ENCODE data around the gene SHROOM2. TPM values are rescaled to one million over a fixed set of nuclear protein-coding genes. Genes with fewer than 3 reads are reported as not detected.
"Not testable (repeated sequence)": the region's sequence is repeated elsewhere in the genome, so short reads cannot be mapped to it uniquely, and the experiment has no call there.

SHROOM2 gene
- total and polyA plus RNA-seq, 4 donors: 0.28 to 2.5 (median 1.2) TPM

DNA sequence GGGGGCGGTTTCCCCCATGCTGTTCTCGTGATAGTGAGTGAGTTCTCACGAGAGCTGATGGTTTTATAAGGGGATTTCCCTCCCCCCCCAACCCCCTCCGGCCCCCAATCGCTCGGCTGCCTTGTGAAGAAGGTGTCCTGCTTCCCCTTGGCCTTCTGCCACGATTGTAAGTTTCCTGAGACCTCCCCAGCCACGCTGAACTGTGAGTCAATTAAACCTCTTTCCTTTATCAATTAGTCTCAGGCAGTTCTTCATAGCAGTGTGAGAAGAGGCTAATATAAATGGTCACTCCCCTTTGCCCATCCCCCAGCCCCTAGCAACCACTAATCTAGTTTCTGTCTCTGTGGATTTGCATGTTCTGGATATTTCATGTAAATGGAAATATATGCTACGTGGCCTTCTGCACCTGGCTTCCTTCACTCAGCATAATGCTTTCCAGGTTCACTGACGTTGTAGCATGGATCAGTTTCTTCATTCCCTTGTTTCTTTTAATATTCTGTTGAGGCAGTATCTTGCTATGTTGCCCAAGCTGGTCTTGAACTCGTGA, 37.0 kb upstream of the SHROOM2 start:
- intact Hi-C loops (cut with DNase I): no loop called here
- Histone ChIP-seq H3K27me3 (ENCODE audit: control insufficient read depth in 1 of 2, insufficient read depth in 2 of 2, low read length in 1 of 2) (no peaks in the 10 kb centered on the region), H3K4me1 (ENCODE audit: control insufficient read depth in 1 of 2, insufficient read depth in 2 of 2, low read length in 2 of 2) (no peaks in the 10 kb centered on the region), H3K9me3 (ENCODE audit: control insufficient read depth, low read length) (no peaks in the 10 kb centered on the region), H3K4me3 (ENCODE audit: low read length in 2 of 2) (no peak overlapping the region), H3K36me3 (ENCODE audit: control insufficient read depth in 1 of 2, insufficient read depth in 2 of 2, low read length in 1 of 2) (no peaks in the 10 kb centered on the region), H3K27ac (ENCODE audit: low read depth in 1 of 2, low read length in 2 of 2) (no peak overlapping the region)
- DNase-seq (no peak), ATAC-seq (ENCODE audit: low FRiP score) (no peak)
- whole genome bisulfite sequencing, 2 donors: 67 to 76% methylated on average over 11 of the region's 11 CpGs

GRCh38 chrX:9757366-9757765, 28.9 kb upstream of the SHROOM2 start:
- H3K27ac ChIP-seq (ENCODE audit: low read depth in 1 of 2, low read length in 2 of 2): no peak overlapping the region
- DNase-seq (no peak), ATAC-seq (ENCODE audit: low FRiP score) (no peak)
- WGBS, 2 donors: 84 to 91% methylated on average over 7 of the region's 7 CpGs
- peaks cover 3% of the 10 kb centered on the region for H3K9me3 ChIP-seq (ENCODE audit: control insufficient read depth, low read length)
- intact Hi-C loops (cut with DNase I): no loop called here
- H3K4me1 ChIP-seq (ENCODE audit: control insufficient read depth in 1 of 2, insufficient read depth in 2 of 2, low read length in 2 of 2): no peaks in the 10 kb centered on the region
- no peak overlapping the region for H3K4me3 ChIP-seq (ENCODE audit: low read length in 2 of 2)
- H3K36me3 ChIP-seq (ENCODE audit: control insufficient read depth in 1 of 2, insufficient read depth in 2 of 2, low read length in 1 of 2): no peaks in the 10 kb centered on the region
- no peaks in the 10 kb centered on the region for H3K27me3 ChIP-seq (ENCODE audit: control insufficient read depth in 1 of 2, insufficient read depth in 2 of 2, low read length in 1 of 2)

GRCh38 chrX:9758021-9758638, 28.1 kb upstream of the SHROOM2 start:
- 23 to 38% methylated on average over 4 of the region's 4 CpGs for WGBS, 2 donors
- no peaks in the 10 kb centered on the region for H3K36me3 ChIP-seq (ENCODE audit: control insufficient read depth in 1 of 2, insufficient read depth in 2 of 2, low read length in 1 of 2)
- H3K9me3 ChIP-seq (ENCODE audit: control insufficient read depth, low read length): peaks cover 3% of the 10 kb centered on the region
- no peak overlapping the region for H3K4me3 ChIP-seq (ENCODE audit: low read length in 2 of 2)
- DNase-seq (no peak), ATAC-seq (ENCODE audit: low FRiP score) (no peak)
- intact Hi-C loops (cut with DNase I): no loop called here
- no peak overlapping the region for H3K27ac ChIP-seq (ENCODE audit: low read depth in 1 of 2, low read length in 2 of 2)
- H3K27me3 ChIP-seq (ENCODE audit: control insufficient read depth in 1 of 2, insufficient read depth in 2 of 2, low read length in 1 of 2): no peaks in the 10 kb centered on the region
- no peaks in the 10 kb centered on the region for H3K4me1 ChIP-seq (ENCODE audit: control insufficient read depth in 1 of 2, insufficient read depth in 2 of 2, low read length in 2 of 2)

- intact Hi-C loops (cut with DNase I): no loop called here
- H3K36me3 ChIP-seq (ENCODE audit: control insufficient read depth in 1 of 2, insufficient read depth in 2 of 2, low read length in 1 of 2): no peaks in the 10 kb centered on the region
These were observed 26.9 kb upstream of the SHROOM2 start for GRCh38 chrX:9759337-9759736.

DNA sequence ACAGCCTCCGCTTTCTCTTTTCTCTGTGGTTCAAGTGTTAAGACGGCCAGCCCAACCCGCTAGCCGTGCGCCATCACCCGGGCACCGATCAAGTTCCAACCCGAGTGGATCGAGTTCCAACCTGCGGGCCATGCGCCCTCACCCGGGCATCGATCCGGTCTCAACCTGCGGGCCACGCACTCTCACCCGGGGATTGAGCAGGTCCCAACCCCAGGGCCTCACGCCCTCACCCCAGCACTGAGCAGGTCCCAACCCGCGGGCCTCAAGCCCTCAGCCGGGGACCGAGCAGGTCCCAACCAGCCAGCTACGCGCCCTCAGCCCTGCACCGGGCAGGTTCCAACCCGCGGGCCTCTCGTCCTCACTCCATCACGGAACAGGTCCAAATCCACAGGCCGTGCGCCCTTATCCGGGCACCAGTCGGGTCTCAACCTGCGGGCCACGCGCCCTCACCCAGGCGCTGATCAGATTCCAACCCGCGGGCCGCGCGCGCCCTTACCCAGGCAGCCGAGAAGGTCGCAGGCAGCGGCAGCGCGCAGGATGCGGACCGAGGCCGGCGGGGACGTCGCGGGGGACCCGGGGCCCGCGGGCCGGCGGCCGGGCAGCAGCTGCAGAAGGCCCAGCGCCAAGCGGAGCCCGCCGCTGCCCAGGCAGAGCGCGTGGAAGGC, 21.0 kb upstream of the SHROOM2 start:
- no peaks in the 10 kb centered on the region for H3K36me3 ChIP-seq (ENCODE audit: control insufficient read depth in 1 of 2, insufficient read depth in 2 of 2, low read length in 1 of 2)
- H3K9me3 ChIP-seq (ENCODE audit: control insufficient read depth, low read length): no peaks in the 10 kb centered on the region
- ATAC-seq (ENCODE audit: low FRiP score): peak; percentile 19
- H3K27me3 ChIP-seq (ENCODE audit: control insufficient read depth in 1 of 2, insufficient read depth in 2 of 2, low read length in 1 of 2): peaks cover 0 to 2% of the 10 kb centered on the region in 2 donors
- no peak for DNase-seq
- H3K4me3 ChIP-seq (ENCODE audit: low read length in 2 of 2): no peak overlapping the region
- H3K27ac ChIP-seq (ENCODE audit: low read depth in 1 of 2, low read length in 2 of 2): no peak overlapping the region
- no peaks in the 10 kb centered on the region for H3K4me1 ChIP-seq (ENCODE audit: control insufficient read depth in 1 of 2, insufficient read depth in 2 of 2, low read length in 2 of 2)
- WGBS, 2 donors: 12 to 16% methylated on average over 67 of the region's 67 CpGs
- intact Hi-C loops (cut with DNase I): no loop called here

More at GRCh38 chrX:9759337-9759736, 26.9 kb upstream of the SHROOM2 start:
- peaks cover 3% of the 10 kb centered on the region for H3K9me3 ChIP-seq (ENCODE audit: control insufficient read depth, low read length)
- H3K4me3 ChIP-seq (ENCODE audit: low read length in 2 of 2): no peak overlapping the region
- no peak for DNase-seq
- H3K4me1 ChIP-seq (ENCODE audit: control insufficient read depth in 1 of 2, insufficient read depth in 2 of 2, low read length in 2 of 2): no peaks in the 10 kb centered on the region
- 54 to 56% methylated on average over 8 of the region's 8 CpGs for WGBS, 2 donors
- no peaks in the 10 kb centered on the region for H3K27me3 ChIP-seq (ENCODE audit: control insufficient read depth in 1 of 2, insufficient read depth in 2 of 2, low read length in 1 of 2)
- H3K27ac ChIP-seq (ENCODE audit: low read depth in 1 of 2, low read length in 2 of 2): no peak overlapping the region
- no peak for ATAC-seq (ENCODE audit: low FRiP score)

DNA sequence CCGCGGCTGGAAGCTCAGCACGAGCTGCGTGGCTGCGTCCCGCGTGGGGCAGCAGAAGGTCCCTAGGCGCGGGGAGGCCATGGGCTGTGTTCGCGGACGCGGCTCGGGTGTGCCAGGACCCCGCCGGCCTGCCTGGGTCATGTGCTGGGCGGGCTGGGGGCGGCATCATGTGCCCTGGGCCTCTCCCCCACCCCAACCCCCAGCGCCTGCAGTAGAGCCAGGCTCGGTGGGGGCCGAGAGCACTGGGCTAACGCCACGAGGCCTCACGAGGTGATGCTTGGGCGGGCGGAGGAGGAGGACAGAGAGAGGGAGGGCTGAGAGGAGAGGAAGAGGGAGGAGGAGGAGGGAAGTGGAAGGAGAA, 20.5 kb upstream of the SHROOM2 start, which contains the start of gene GPR143:
Gene GPR143 (minus strand): TSS at position 111 of the 361 bp plus-strand sequence. CDS start 30 bp downstream, at position 81.
- H3K27me3 ChIP-seq (ENCODE audit: control insufficient read depth in 1 of 2, insufficient read depth in 2 of 2, low read length in 1 of 2): peaks cover 0 to 2% of the 10 kb centered on the region in 2 donors
- H3K27ac ChIP-seq (ENCODE audit: low read depth in 1 of 2, low read length in 2 of 2): no peak within 1 kb of the TSS
- no peak for DNase-seq
- WGBS, 2 donors: 22 to 27% methylated on average over 19 to 26 of the region's 26 CpGs
- intact Hi-C loops (cut with DNase I): no loop called here
- no peak for ATAC-seq (ENCODE audit: low FRiP score)
- H3K36me3 ChIP-seq (ENCODE audit: control insufficient read depth in 1 of 2, insufficient read depth in 2 of 2, low read length in 1 of 2): no peaks in the 10 kb centered on the region
- no peak within 1 kb of the TSS for H3K4me3 ChIP-seq (ENCODE audit: low read length in 2 of 2)
- no peaks in the 10 kb centered on the region for H3K9me3 ChIP-seq (ENCODE audit: control insufficient read depth, low read length)
- H3K4me1 ChIP-seq (ENCODE audit: control insufficient read depth in 1 of 2, insufficient read depth in 2 of 2, low read length in 2 of 2): no peaks in the 10 kb centered on the region

- DNase-seq (no peak), ATAC-seq (ENCODE audit: low FRiP score) (no peak)
- no peaks in the 10 kb centered on the region for H3K4me1 ChIP-seq (ENCODE audit: control insufficient read depth in 1 of 2, insufficient read depth in 2 of 2, low read length in 2 of 2)
- WGBS, 2 donors: 63 to 84% methylated on average over 6 of the region's 6 CpGs
- H3K4me3 ChIP-seq (ENCODE audit: low read length in 2 of 2): no peak overlapping the region
- peaks cover 0 to 2% of the 10 kb centered on the region in 2 donors for H3K27me3 ChIP-seq (ENCODE audit: control insufficient read depth in 1 of 2, insufficient read depth in 2 of 2, low read length in 1 of 2)
- intact Hi-C loops (cut with DNase I): no loop called here
- no peaks in the 10 kb centered on the region for H3K9me3 ChIP-seq (ENCODE audit: control insufficient read depth, low read length)
- no peaks in the 10 kb centered on the region for H3K36me3 ChIP-seq (ENCODE audit: control insufficient read depth in 1 of 2, insufficient read depth in 2 of 2, low read length in 1 of 2)
- H3K27ac ChIP-seq (ENCODE audit: low read depth in 1 of 2, low read length in 2 of 2): no peak overlapping the region
These were observed 18.9 kb upstream of the SHROOM2 start for GRCh38 chrX:9767375-9767774.

GRCh38 chrX:9768321-9768839, 17.8 kb upstream of the SHROOM2 start:
- H3K27ac ChIP-seq (ENCODE audit: low read depth in 1 of 2, low read length in 2 of 2); H3K36me3 ChIP-seq (ENCODE audit: control insufficient read depth in 1 of 2, insufficient read depth in 2 of 2, low read length in 1 of 2); H3K9me3 ChIP-seq (ENCODE audit: control insufficient read depth, low read length); H3K4me1 ChIP-seq (ENCODE audit: control insufficient read depth in 1 of 2, insufficient read depth in 2 of 2, low read length in 2 of 2); ATAC-seq (ENCODE audit: low FRiP score); DNase-seq; H3K27me3 ChIP-seq (ENCODE audit: control insufficient read depth in 1 of 2, insufficient read depth in 2 of 2, low read length in 1 of 2); H3K4me3 ChIP-seq (ENCODE audit: low read length in 2 of 2); intact Hi-C loops (cut with DNase I): not testable (repeated sequence)
- WGBS, 2 donors: 78 to 89% methylated on average over 5 of the region's 5 CpGs

DNA sequence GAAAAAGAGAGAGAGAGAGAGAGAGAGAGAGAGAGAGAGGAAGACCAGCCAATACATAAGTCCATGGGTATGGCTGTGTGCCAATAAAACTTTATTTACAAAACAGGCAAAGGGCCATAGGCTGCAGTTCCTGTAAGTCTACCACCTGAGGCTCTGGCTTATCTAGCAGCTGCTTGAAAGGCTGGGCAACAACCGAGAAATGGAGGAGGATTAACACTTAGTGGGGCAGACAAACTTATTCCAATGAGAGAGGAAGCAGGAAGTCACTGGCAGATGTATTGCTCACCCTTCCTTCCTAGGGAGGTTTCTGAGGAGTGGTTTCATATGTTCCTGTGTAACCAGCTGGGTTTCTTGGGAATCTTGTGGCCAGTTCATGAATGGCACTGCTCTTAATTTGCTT, 15.9 kb upstream of the SHROOM2 start:
- H3K27ac ChIP-seq (ENCODE audit: low read depth in 1 of 2, low read length in 2 of 2): no peak overlapping the region
- DNase-seq: no peak
- H3K9me3 ChIP-seq (ENCODE audit: control insufficient read depth, low read length): no peaks in the 10 kb centered on the region
- intact Hi-C loops (cut with DNase I): no loop called here
- H3K4me3 ChIP-seq (ENCODE audit: low read length in 2 of 2): no peak overlapping the region
- WGBS, 2 donors: 55 to 86% methylated on average over 1 of the region's 1 CpG
- ATAC-seq (ENCODE audit: low FRiP score): no peak
- H3K36me3 ChIP-seq (ENCODE audit: control insufficient read depth in 1 of 2, insufficient read depth in 2 of 2, low read length in 1 of 2): no peaks in the 10 kb centered on the region
- no peaks in the 10 kb centered on the region for H3K27me3 ChIP-seq (ENCODE audit: control insufficient read depth in 1 of 2, insufficient read depth in 2 of 2, low read length in 1 of 2)
- no peaks in the 10 kb centered on the region for H3K4me1 ChIP-seq (ENCODE audit: control insufficient read depth in 1 of 2, insufficient read depth in 2 of 2, low read length in 2 of 2)
